HCT116 (cell line): ENCODE data around the gene METTL25B.

Source experiments
- POLR2A ChIP-seq: IDR thresholded peaks from 2 replicates; pipeline ENCODE4 v1.7.0; 2011; ENCODE audit warnings: borderline replicate concordance; ENCODE audit not compliant: insufficient read depth, insufficient read length; ENCODE audit errors: extremely low read depth
- POLR2AphosphoS5 ChIP-seq: IDR thresholded peaks from 2 replicates; pipeline ENCODE4 v1.6.1; 2011; ENCODE audit warnings: mild to moderate bottlenecking, low read depth, low read length, moderate library complexity
- REST ChIP-seq: IDR thresholded peaks from 2 replicates; pipeline ENCODE4 v1.6.1; 2012; ENCODE audit warnings: low read depth
- ZBTB33 ChIP-seq: IDR thresholded peaks from 2 replicates; pipeline ENCODE4 v1.6.1; 2011; ENCODE audit warnings: mild to moderate bottlenecking, low read length, moderate library complexity; ENCODE audit not compliant: insufficient replicate concordance; ENCODE audit errors: extremely low read depth
- ZNF274 ChIP-seq: fragments of 200-500 bp; sonication (Bioruptor generic); IDR thresholded peaks from 2 replicates; pipeline ENCODE4 v1.6.1; 2014; ENCODE audit warnings: mild to moderate bottlenecking, low read depth, low read length, inconsistent platforms
- TF ChIP-seq, protein P1 (sequence below), 3 experiments: fragments of 200-600 bp in 1 of 3; sonication (generic) in 1 of 3; IDR thresholded peaks in 2 of 3; conservative IDR thresholded peaks in 1 of 3; 2 replicates each; pipeline ENCODE4 v1.5.1; 2012 to 2017; ENCODE audit warnings: low read depth in 2 of 3, low read length in 2 of 3, antibody characterized with exemption in 1 of 3, borderline replicate concordance in 1 of 3, control low read depth in 1 of 3, mild to moderate bottlenecking in 1 of 3, mixed read lengths in 1 of 3, mixed run types in 1 of 3, moderate library complexity in 1 of 3; ENCODE audit not compliant: insufficient read depth in 1 of 3
- TF ChIP-seq, protein P2 (sequence below): IDR thresholded peaks from 2 replicates; pipeline ENCODE4 v1.6.1; 2012

DNA sequence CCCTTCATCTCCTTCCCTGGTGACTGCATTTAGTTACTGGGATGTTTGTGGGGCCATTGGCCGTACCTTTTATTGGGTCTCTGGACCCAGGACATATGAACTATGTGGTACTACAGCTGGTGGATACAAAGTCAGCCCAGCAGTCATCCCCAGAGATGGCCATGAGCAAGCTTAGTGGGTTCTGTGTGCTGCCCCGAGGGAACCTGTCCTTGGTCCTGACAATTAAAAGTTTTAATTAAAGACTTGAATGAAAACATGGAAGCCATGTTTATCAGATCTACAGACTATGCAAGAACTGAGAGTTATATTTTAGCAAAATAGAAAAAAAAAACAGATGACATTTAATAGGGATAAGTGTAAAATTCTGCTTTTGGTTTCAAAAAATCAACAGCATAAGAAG is 48.2 kb upstream of the METTL25B start:
- TF ChIP-seq, protein P1, sequence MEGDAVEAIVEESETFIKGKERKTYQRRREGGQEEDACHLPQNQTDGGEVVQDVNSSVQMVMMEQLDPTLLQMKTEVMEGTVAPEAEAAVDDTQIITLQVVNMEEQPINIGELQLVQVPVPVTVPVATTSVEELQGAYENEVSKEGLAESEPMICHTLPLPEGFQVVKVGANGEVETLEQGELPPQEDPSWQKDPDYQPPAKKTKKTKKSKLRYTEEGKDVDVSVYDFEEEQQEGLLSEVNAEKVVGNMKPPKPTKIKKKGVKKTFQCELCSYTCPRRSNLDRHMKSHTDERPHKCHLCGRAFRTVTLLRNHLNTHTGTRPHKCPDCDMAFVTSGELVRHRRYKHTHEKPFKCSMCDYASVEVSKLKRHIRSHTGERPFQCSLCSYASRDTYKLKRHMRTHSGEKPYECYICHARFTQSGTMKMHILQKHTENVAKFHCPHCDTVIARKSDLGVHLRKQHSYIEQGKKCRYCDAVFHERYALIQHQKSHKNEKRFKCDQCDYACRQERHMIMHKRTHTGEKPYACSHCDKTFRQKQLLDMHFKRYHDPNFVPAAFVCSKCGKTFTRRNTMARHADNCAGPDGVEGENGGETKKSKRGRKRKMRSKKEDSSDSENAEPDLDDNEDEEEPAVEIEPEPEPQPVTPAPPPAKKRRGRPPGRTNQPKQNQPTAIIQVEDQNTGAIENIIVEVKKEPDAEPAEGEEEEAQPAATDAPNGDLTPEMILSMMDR (IDR thresholded peaks at IDR 0.05 in 2 of 3, conservative IDR thresholded peaks at IDR 0.05 in 1 of 3; ENCODE audit: borderline replicate concordance in 1 of 3, insufficient read depth in 1 of 3, low read depth in 2 of 3, low read length in 2 of 3): no peak
- TF ChIP-seq ZBTB33: no peak
- TF ChIP-seq, protein P2, sequence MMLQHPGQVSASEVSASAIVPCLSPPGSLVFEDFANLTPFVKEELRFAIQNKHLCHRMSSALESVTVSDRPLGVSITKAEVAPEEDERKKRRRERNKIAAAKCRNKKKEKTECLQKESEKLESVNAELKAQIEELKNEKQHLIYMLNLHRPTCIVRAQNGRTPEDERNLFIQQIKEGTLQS: no peak
- no peak for TF ChIP-seq ZNF274
- TF ChIP-seq REST: no peak
- TF ChIP-seq POLR2AphosphoS5: no peak
- TF ChIP-seq POLR2A: no peak
